Sigmoid colon (tissue), 4 donors: ENCODE results near the gene PLXNA4.

ENCODE experiments used
- CTCF ChIP-seq, 4 experiments: fragments of 450-650 bp in 3 of 4; fragments of 200-600 bp in 1 of 4; IDR thresholded peaks; one replicate each; pipeline ENCODE4 v1.5.1; 2016 to 2019; ENCODE audit warnings: antibody characterized with exemption in 4 of 4, mild to moderate bottlenecking in 3 of 4, moderate library complexity in 2 of 4
- EP300 ChIP-seq, 4 donors: sonication (generic); formaldehyde crosslinking; IDR thresholded peaks; one replicate each; pipeline ENCODE4 v1.6.1; 2017; ENCODE audit warnings: antibody characterized with exemption in 4 of 4
- POLR2A ChIP-seq, 2 donors: fragments of 450-650 bp; IDR thresholded peaks; one replicate each; pipeline ENCODE4 v1.6.1; 2016; ENCODE audit warnings: antibody characterized with exemption in 2 of 2, mild to moderate bottlenecking in 2 of 2, moderate library complexity in 2 of 2

GRCh38 chr7:132398253-132398925 is 177.9 kb downstream of the PLXNA4 start:
- TF ChIP-seq EP300 (IDR thresholded peaks at IDR 0.05): peak in 1 of 4 donors; percentile 35
- no peak for TF ChIP-seq POLR2A (IDR thresholded peaks at IDR 0.05)
- TF ChIP-seq CTCF (IDR thresholded peaks at IDR 0.05): no peak
